ENCODE data around the gene G2E3.

GRCh38 chr14:30614155-30614554 is 55.2 kb downstream of the G2E3 start:
- TF ChIP-seq CTCF (IDR thresholded peaks at IDR 0.05): no peak
- no peak for TF ChIP-seq POLR2A (IDR thresholded peaks at IDR 0.05)
